Kidney epithelial cell (primary cell): ENCODE data around the gene MAOB. TPM values are rescaled to one million over a fixed set of nuclear protein-coding genes. Genes with fewer than 3 reads are reported as not detected.

ENCODE experiments used
- DNase-seq: peaks from one replicate; pipeline ENCODE4 v3.0.0-alpha.2; 2010; ENCODE audit warnings: low read depth
- H3K27me3 ChIP-seq: 2 replicates; pipeline ENCODE4 v1.6.0; 2011; ENCODE audit warnings: low read length; ENCODE audit not compliant: control insufficient read depth, insufficient read depth
- H3K36me3 ChIP-seq: 2 replicates; pipeline ENCODE4 v1.5.1; 2011; ENCODE audit warnings: low read length; ENCODE audit not compliant: control insufficient read depth, insufficient read depth
- H3K4me3 ChIP-seq: 2 replicates; pipeline ENCODE4 v1.5.1; 2011; ENCODE audit warnings: low read depth, mild to moderate bottlenecking, control low read depth, low read length
- total RNA-seq: library from RNA; depleted of rRNA; stranded (reverse); fragments of >200 nt; gene quantifications from 2 replicates; pipeline ENCODE4 v1.2.3, GENCODE V29; 2015
- TF ChIP-seq, protein P1 (sequence below): IDR thresholded peaks from 2 replicates; pipeline ENCODE4 v1.5.1; 2011; ENCODE audit warnings: mild to moderate bottlenecking, moderate library complexity, low read length, control low read depth, inconsistent platforms; ENCODE audit not compliant: insufficient read depth, poor library complexity, severe bottlenecking

The MAOB gene
- total RNA-seq, 1 donor from 2014 or later = 1.1 TPM

DNA sequence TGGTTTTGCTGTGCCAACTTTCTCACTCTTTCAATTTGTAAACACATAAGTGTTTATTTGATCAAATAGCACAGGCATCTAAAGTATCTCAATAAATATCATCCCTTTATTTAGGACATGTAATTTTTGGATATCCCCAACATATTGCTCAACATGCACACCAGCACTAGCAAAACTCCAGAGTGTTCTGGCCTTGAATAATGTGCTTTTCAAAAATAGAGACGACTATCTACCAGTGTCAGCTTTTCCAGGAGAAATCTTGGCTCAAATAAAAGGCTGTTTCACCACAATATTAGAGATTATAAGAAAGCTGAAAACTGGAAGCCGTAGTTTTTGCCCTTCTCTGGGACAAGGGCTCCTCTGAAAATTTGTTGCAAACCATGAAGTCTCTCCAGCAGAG lies 67.0 kb downstream of the MAOB start:
- TF ChIP-seq, protein P1, sequence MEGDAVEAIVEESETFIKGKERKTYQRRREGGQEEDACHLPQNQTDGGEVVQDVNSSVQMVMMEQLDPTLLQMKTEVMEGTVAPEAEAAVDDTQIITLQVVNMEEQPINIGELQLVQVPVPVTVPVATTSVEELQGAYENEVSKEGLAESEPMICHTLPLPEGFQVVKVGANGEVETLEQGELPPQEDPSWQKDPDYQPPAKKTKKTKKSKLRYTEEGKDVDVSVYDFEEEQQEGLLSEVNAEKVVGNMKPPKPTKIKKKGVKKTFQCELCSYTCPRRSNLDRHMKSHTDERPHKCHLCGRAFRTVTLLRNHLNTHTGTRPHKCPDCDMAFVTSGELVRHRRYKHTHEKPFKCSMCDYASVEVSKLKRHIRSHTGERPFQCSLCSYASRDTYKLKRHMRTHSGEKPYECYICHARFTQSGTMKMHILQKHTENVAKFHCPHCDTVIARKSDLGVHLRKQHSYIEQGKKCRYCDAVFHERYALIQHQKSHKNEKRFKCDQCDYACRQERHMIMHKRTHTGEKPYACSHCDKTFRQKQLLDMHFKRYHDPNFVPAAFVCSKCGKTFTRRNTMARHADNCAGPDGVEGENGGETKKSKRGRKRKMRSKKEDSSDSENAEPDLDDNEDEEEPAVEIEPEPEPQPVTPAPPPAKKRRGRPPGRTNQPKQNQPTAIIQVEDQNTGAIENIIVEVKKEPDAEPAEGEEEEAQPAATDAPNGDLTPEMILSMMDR = no peak
- Histone ChIP-seq H3K27me3 (no peaks in the 10 kb centered on the region), H3K4me3 (no peak overlapping the region), H3K36me3 (no peaks in the 10 kb centered on the region)
- no peak for DNase-seq

DNA sequence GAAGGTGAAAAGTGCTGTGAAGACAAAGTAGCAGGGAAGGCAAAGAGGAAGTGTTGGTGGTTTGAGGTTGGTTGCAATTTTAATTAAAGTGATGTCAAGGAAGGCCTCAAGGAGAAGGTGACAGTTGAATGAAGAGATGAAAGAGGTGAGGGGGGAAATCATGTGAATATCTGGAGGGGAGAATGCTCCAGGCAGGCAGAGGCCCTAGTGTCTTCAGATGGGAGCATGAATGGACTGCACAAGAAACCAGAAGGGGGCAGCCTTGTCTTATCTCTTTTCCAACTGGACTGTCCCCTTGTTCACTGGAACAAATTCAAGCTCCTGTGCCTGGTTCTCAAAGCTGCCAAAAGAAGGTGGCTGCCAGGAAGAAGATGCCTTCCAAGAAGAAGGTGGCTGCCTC lies 68.4 kb downstream of the MAOB start:
- Histone ChIP-seq H3K36me3 (no peaks in the 10 kb centered on the region), H3K4me3 (no peak overlapping the region), H3K27me3 (no peaks in the 10 kb centered on the region)
- TF ChIP-seq, protein P1 = peak; percentile 17
- DNase-seq = no peak

DNA sequence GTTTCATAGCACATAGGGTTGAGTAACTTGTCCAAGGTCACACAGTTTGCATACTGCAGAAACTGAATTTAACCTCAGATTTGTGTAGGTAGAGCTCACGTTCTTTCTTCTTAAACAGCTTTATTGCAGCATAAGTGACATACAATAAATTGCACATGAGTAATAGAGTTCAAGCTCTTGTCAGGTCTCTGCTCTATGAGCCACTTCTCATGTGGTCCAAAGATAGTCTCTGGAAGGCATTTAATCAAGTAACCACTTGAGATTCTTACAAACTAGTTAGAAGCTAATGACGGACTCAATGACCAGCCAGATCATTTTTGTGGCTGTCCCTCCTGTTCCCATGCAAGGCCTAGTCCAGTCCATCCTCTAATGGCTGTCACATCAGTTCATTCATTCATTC lies 68.9 kb downstream of the MAOB start:
- no peaks in the 10 kb centered on the region for H3K36me3 ChIP-seq
- no peak overlapping the region for H3K4me3 ChIP-seq
- TF ChIP-seq, protein P1 = no peak
- no peaks in the 10 kb centered on the region for H3K27me3 ChIP-seq
- no peak for DNase-seq

DNA sequence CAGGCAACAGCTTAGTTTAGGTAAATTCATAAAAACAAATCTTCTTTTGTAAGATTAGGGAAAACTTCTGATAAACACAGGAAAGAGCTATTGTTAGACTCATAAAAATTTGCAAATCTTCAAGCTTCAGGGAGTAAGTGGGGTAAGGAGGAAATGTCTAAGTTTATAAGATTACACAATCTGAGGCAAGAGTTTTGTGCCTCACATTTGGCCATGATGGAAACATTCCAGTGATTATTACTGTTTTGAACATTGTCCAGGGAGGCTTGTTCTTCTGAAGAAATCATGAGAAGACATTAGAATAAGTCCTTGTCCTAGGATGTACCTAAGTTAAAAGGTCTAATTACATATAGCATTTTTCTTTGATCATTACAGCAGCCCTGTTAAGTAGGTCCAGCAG lies 72.8 kb downstream of the MAOB start:
- no peak for DNase-seq
- no peaks in the 10 kb centered on the region for H3K36me3 ChIP-seq
- H3K27me3 ChIP-seq = no peaks in the 10 kb centered on the region
- TF ChIP-seq, protein P1 = no peak
- no peak overlapping the region for H3K4me3 ChIP-seq

DNA sequence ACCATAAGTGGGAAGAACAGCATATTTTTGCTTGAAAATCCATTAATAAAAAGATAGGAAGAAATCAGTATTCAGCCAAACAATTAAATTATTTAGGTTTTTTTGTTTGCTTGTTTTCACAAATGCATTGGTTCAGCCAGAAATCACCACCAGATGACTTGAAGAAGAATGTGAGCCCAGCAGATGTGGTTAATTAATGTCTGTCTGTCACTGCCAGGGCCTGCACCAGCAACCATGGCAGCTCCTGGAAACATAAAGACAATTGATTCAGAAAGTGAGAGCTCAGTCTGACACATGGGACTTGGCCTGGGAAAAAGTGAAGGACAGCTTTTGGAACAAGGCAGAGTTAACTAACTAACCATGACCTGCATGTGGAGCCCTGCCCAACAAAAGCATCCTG lies 74.0 kb downstream of the MAOB start:
- DNase-seq = no peak
- TF ChIP-seq, protein P1 = no peak
- H3K36me3 ChIP-seq = no peaks in the 10 kb centered on the region

DNA sequence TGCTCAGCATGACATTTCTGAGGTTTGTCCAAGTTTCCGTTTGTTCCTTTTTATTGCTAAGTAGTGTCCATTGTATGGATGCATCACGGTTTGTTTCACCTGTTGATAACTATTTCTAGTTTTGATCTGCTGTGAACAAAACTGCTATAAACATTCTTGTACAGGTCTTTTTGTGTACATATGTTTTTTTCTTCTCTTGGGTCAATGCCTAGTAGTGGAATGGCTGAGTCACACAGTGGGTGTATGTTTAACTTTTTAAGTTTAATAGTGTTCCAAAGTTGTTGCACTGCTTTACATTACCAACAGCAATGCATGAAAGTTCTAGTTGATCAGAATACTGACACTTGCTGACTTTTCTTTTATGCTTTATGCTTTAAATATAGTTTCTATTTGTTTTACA lies 76.7 kb downstream of the MAOB start:
- no peaks in the 10 kb centered on the region for H3K27me3 ChIP-seq
- TF ChIP-seq, protein P1 = no peak
- no peak overlapping the region for H3K4me3 ChIP-seq
- no peak for DNase-seq
- H3K36me3 ChIP-seq = no peaks in the 10 kb centered on the region

More for the DNA sequence above, 74.0 kb downstream of the MAOB start:
- Histone ChIP-seq H3K27me3 (no peaks in the 10 kb centered on the region), H3K4me3 (no peak overlapping the region)
